CD4-positive, alpha-beta memory T cell (primary cell): ENCODE measurements around the gene DNAJC6. TPM values are rescaled to one million over a fixed set of nuclear protein-coding genes. Genes with fewer than 3 reads are reported as not detected.
A peak's percentile ranks its signal among the peaks of the same experiment; 100 is the strongest.

Experiments
- CTCF ChIA-PET: fragments of 350-600 bp; sonication (Branson Sonifier 250); formaldehyde crosslinking; loops from one replicate; lab custom pipeline; 2021; ENCODE audit warnings: inconsistent platforms; ENCODE audit not compliant: partially characterized antibody; lab: Charles Lee
- POLR2A ChIA-PET: fragments of 350-600 bp; sonication (Branson Sonifier 250); formaldehyde crosslinking; loops from one replicate; lab custom pipeline; 2021; ENCODE audit not compliant: partially characterized antibody; lab: Charles Lee
- DNase-seq, 5 donors: peaks; one replicate each; pipeline versions ENCODE4 v3.0.0 to v3.0.0-alpha.2; 2020 to 2022; ENCODE audit warnings: mixed read lengths in 1 of 5
- H3K27ac ChIP-seq: one replicate; pipeline ENCODE4 v1.7.0; 2013; ENCODE audit warnings: low read depth, low read length
- H3K27me3 ChIP-seq: 2 replicates; pipeline ENCODE4 v1.7.0; 2013; ENCODE audit warnings: mild to moderate bottlenecking, low read length, moderate library complexity; ENCODE audit not compliant: insufficient read depth
- H3K36me3 ChIP-seq: 2 replicates; pipeline ENCODE4 v1.7.0; 2013; ENCODE audit warnings: mild to moderate bottlenecking, low read length, moderate library complexity; ENCODE audit not compliant: insufficient read depth
- H3K4me1 ChIP-seq: 2 replicates; pipeline ENCODE4 v1.7.0; 2013; ENCODE audit warnings: mild to moderate bottlenecking, low read length, moderate library complexity; ENCODE audit not compliant: insufficient read depth
- H3K4me3 ChIP-seq, 2 donors: one replicate each; pipeline ENCODE4 v1.7.0; 2013; ENCODE audit warnings: low read length in 2 of 2, mild to moderate bottlenecking in 1 of 2
- H3K9me3 ChIP-seq, 2 donors: one replicate each; pipeline ENCODE4 v1.7.0; 2013; ENCODE audit warnings: low read length in 2 of 2, control low read depth in 1 of 2; ENCODE audit not compliant: control insufficient read depth in 1 of 2
- H3K27ac Mint-ChIP-seq, 7 donors: one replicate each; pipeline ENCODE4 v1.8.0; 2020 to 2021; ENCODE audit warnings: mixed read lengths in 7 of 7, mild to moderate bottlenecking in 6 of 7, inconsistent platforms in 3 of 7, moderate library complexity in 3 of 7
- H3K27me3 Mint-ChIP-seq, 2 donors: one replicate each; pipeline ENCODE4 v1.8.0; 2020 to 2021; ENCODE audit warnings: mixed read lengths in 2 of 2
- H3K36me3 Mint-ChIP-seq, 2 donors: one replicate each; pipeline ENCODE4 v1.8.0; 2020 to 2021; ENCODE audit warnings: mixed read lengths in 2 of 2, inconsistent platforms in 1 of 2, mild to moderate bottlenecking in 1 of 2
- H3K4me1 Mint-ChIP-seq, 4 donors: one replicate each; pipeline ENCODE4 v1.8.0; 2020 to 2021; ENCODE audit warnings: mixed read lengths in 4 of 4, mild to moderate bottlenecking in 1 of 4
- H3K4me3 Mint-ChIP-seq, 8 donors: one replicate each; pipeline ENCODE4 v1.8.0; 2020 to 2021; ENCODE audit warnings: mixed read lengths in 8 of 8, mild to moderate bottlenecking in 7 of 8, moderate library complexity in 6 of 8, inconsistent platforms in 3 of 8
- H3K9me3 Mint-ChIP-seq, 8 donors: one replicate each; pipeline ENCODE4 v1.8.0; 2020 to 2021; ENCODE audit warnings: mixed read lengths in 8 of 8, mild to moderate bottlenecking in 5 of 8, inconsistent platforms in 3 of 8, moderate library complexity in 1 of 8
- intact Hi-C: fragments of 100-400 bp; cut with micrococcal nuclease; formaldehyde crosslinking; loops from one replicate; pipeline ENCODE4 v1.15.1; 2023
- polyA plus RNA-seq, 2 donors: library from polyadenylated mRNA; unstranded; fragments of 300-500 nt; fragmentation: Illumina TruSeq; gene quantifications; one replicate each; pipeline ENCODE4 v1.2.3, GENCODE V29; 2021
- total RNA-seq, 2 experiments: library from RNA; stranded (reverse); gene quantifications; one replicate each; pipeline ENCODE4 v1.2.3, GENCODE V29; 2021

DNAJC6 gene
- total and polyA plus RNA-seq, 4 experiments from 2014 or later = 0.35 to 4.3 (median 2.2) TPM

GRCh38 chr1:65388908-65389695, 79.8 kb downstream of the DNAJC6 start:
- Mint-ChIP-seq H3K36me3 (peaks cover 4 to 12% of the 10 kb centered on the region in 2 donors), H3K4me3 (no peak overlapping the region), H3K27ac (no peak overlapping the region), H3K4me1 (peaks cover 0 to 7% (median 5%) of the 10 kb centered on the region in 4 donors), H3K9me3 (no peaks in the 10 kb centered on the region), H3K27me3 (no peaks in the 10 kb centered on the region)
- POLR2A ChIA-PET = no interaction called here
- no peak for DNase-seq
- CTCF ChIA-PET = no interaction called here
- Histone ChIP-seq H3K9me3 (no peaks in the 10 kb centered on the region), H3K4me1 (peaks cover 11% of the 10 kb centered on the region), H3K36me3 (no peaks in the 10 kb centered on the region), H3K4me3 (no peak overlapping the region), H3K27ac (no peak overlapping the region), H3K27me3 (no peaks in the 10 kb centered on the region)
- intact Hi-C loops = no loop called here

- no peak overlapping the region for H3K27ac ChIP-seq
- ChIA-PET CTCF (no interaction called here), POLR2A (no interaction called here)
- no peaks in the 10 kb centered on the region for H3K27me3 Mint-ChIP-seq
- H3K4me3 Mint-ChIP-seq = no peak overlapping the region
- intact Hi-C loops = no loop called here
- H3K36me3 ChIP-seq = no peaks in the 10 kb centered on the region
- no peaks in the 10 kb centered on the region for H3K27me3 ChIP-seq
- H3K9me3 ChIP-seq = no peaks in the 10 kb centered on the region
- no peaks in the 10 kb centered on the region for H3K9me3 Mint-ChIP-seq
- peaks cover 0 to 6% of the 10 kb centered on the region in 2 donors for H3K36me3 Mint-ChIP-seq
- DNase-seq = no peak
- peaks cover 19% of the 10 kb centered on the region for H3K4me1 ChIP-seq
- no peak overlapping the region for H3K4me3 ChIP-seq
- H3K27ac Mint-ChIP-seq = no peak overlapping the region
- peaks cover 6 to 16% (median 9%) of the 10 kb centered on the region in 4 donors for H3K4me1 Mint-ChIP-seq
These were observed 83.2 kb downstream of the DNAJC6 start for GRCh38 chr1:65392497-65392896.

GRCh38 chr1:65393347-65393746, 84.0 kb downstream of the DNAJC6 start:
- intact Hi-C loops = no loop called here

GRCh38 chr1:65393928-65394327, 84.6 kb downstream of the DNAJC6 start:
- no peak overlapping the region for H3K4me3 ChIP-seq
- H3K4me1 Mint-ChIP-seq = peaks cover 6 to 16% (median 9%) of the 10 kb centered on the region in 4 donors
- no peak for DNase-seq
- H3K27me3 ChIP-seq = no peaks in the 10 kb centered on the region
- H3K4me3 Mint-ChIP-seq = no peak overlapping the region
- ChIA-PET POLR2A (no interaction called here), CTCF (interaction anchor here (1.4 kb wide), 1 partner anchor 10 kb away, joined by 5 read pairs; no protein-coding TSS in a partner anchor)
- H3K36me3 ChIP-seq = no peaks in the 10 kb centered on the region
- H3K36me3 Mint-ChIP-seq = peaks cover 0 to 2% of the 10 kb centered on the region in 2 donors
- no peak overlapping the region for H3K27ac ChIP-seq
- no peaks in the 10 kb centered on the region for H3K27me3 Mint-ChIP-seq
- intact Hi-C loops = no loop called here
- no peaks in the 10 kb centered on the region for H3K9me3 Mint-ChIP-seq
- no peaks in the 10 kb centered on the region for H3K9me3 ChIP-seq
- H3K27ac Mint-ChIP-seq = peak overlapping the region in 1 of 7 donors; percentile 38
- peaks cover 19% of the 10 kb centered on the region for H3K4me1 ChIP-seq

More at GRCh38 chr1:65393347-65393746, 84.0 kb downstream of the DNAJC6 start:
- H3K36me3 ChIP-seq = no peaks in the 10 kb centered on the region
- Mint-ChIP-seq H3K36me3 (peaks cover 0 to 2% of the 10 kb centered on the region in 2 donors), H3K9me3 (no peaks in the 10 kb centered on the region), H3K4me1 (peaks cover 6 to 16% (median 9%) of the 10 kb centered on the region in 4 donors), H3K27me3 (no peaks in the 10 kb centered on the region), H3K27ac (peak overlapping the region in 1 of 7 donors; percentile 59), H3K4me3 (no peak overlapping the region)
- POLR2A ChIA-PET = no interaction called here
- CTCF ChIA-PET = interaction anchor here (1.4 kb wide), 1 partner anchor 10 kb away, joined by 5 read pairs; no protein-coding TSS in a partner anchor
- H3K27ac ChIP-seq = no peak overlapping the region
- H3K4me1 ChIP-seq = peaks cover 19% of the 10 kb centered on the region
- H3K9me3 ChIP-seq = no peaks in the 10 kb centered on the region
- no peaks in the 10 kb centered on the region for H3K27me3 ChIP-seq
- DNase-seq = no peak
- H3K4me3 ChIP-seq = no peak overlapping the region

GRCh38 chr1:65395887-65396612, 86.7 kb downstream of the DNAJC6 start:
- no peaks in the 10 kb centered on the region for H3K27me3 Mint-ChIP-seq
- H3K4me1 Mint-ChIP-seq = peaks cover 6 to 16% (median 9%) of the 10 kb centered on the region in 4 donors
- no peaks in the 10 kb centered on the region for H3K27me3 ChIP-seq
- intact Hi-C loops = no loop called here
- peaks cover 3 to 4% of the 10 kb centered on the region in 2 donors for H3K36me3 Mint-ChIP-seq
- peaks cover 19% of the 10 kb centered on the region for H3K4me1 ChIP-seq
- H3K27ac ChIP-seq = no peak overlapping the region
- H3K9me3 ChIP-seq = no peaks in the 10 kb centered on the region
- no peak overlapping the region for H3K4me3 ChIP-seq
- ChIA-PET CTCF (no interaction called here), POLR2A (no interaction called here)
- peak overlapping the region in 1 of 8 donors; percentile 0 for H3K4me3 Mint-ChIP-seq
- no peaks in the 10 kb centered on the region for H3K36me3 ChIP-seq
- no peaks in the 10 kb centered on the region for H3K9me3 Mint-ChIP-seq
- no peak for DNase-seq
- H3K27ac Mint-ChIP-seq = no peak overlapping the region

- peaks cover 3 to 4% of the 10 kb centered on the region in 2 donors for H3K36me3 Mint-ChIP-seq
- ChIA-PET CTCF (no interaction called here), POLR2A (no interaction called here)
- no peak overlapping the region for H3K4me3 Mint-ChIP-seq
- H3K27me3 Mint-ChIP-seq = no peaks in the 10 kb centered on the region
- DNase-seq = no peak
- Histone ChIP-seq H3K9me3 (no peaks in the 10 kb centered on the region), H3K27ac (no peak overlapping the region), H3K27me3 (no peaks in the 10 kb centered on the region), H3K36me3 (no peaks in the 10 kb centered on the region), H3K4me3 (no peak overlapping the region), H3K4me1 (peaks cover 18% of the 10 kb centered on the region)
- peaks cover 6 to 16% (median 9%) of the 10 kb centered on the region in 4 donors for H3K4me1 Mint-ChIP-seq
- intact Hi-C loops = no loop called here
- no peaks in the 10 kb centered on the region for H3K9me3 Mint-ChIP-seq
- no peak overlapping the region for H3K27ac Mint-ChIP-seq
These were observed 88.7 kb downstream of the DNAJC6 start for GRCh38 chr1:65398083-65398482.

GRCh38 chr1:65399003-65399402, 89.7 kb downstream of the DNAJC6 start:
- H3K36me3 ChIP-seq = no peaks in the 10 kb centered on the region
- intact Hi-C loops = no loop called here
- Mint-ChIP-seq H3K27ac (no peak overlapping the region), H3K4me1 (peaks cover 4 to 9% (median 6%) of the 10 kb centered on the region in 4 donors), H3K4me3 (no peak overlapping the region), H3K36me3 (peaks cover 3 to 4% of the 10 kb centered on the region in 2 donors), H3K9me3 (no peaks in the 10 kb centered on the region), H3K27me3 (no peaks in the 10 kb centered on the region)
- H3K4me1 ChIP-seq = peaks cover 9% of the 10 kb centered on the region
- no peak for DNase-seq
- H3K27ac ChIP-seq = no peak overlapping the region
- ChIA-PET CTCF (no interaction called here), POLR2A (no interaction called here)
- no peaks in the 10 kb centered on the region for H3K27me3 ChIP-seq
- H3K4me3 ChIP-seq = no peak overlapping the region
- no peaks in the 10 kb centered on the region for H3K9me3 ChIP-seq
